ENCODE measurements around the gene LRP1.
A peak's percentile ranks its signal among the peaks of the same experiment; 100 is the strongest.

LRP1 gene

GRCh38 chr12:57240066-57240921, 112.0 kb downstream of the LRP1 start:
- peak; percentile 48 for DNase-seq (ENCODE audit: low read depth, low spot score)
- no peak for TF ChIP-seq CTCF (IDR thresholded peaks at IDR 0.05; ENCODE audit: low read depth, low read length)
- H3K4me3 ChIP-seq (ENCODE audit: low read depth, low read length), result peak overlapping the region; percentile 61
- in situ Hi-C loops (cut with HindIII; ENCODE audit: low sequenced_read_pairs), result no loop called here

GRCh38 chr12:57240926-57241401, 112.7 kb downstream of the LRP1 start:
- peak overlapping the region; percentile 61 for H3K4me3 ChIP-seq (ENCODE audit: low read depth, low read length)
- in situ Hi-C loops (cut with HindIII; ENCODE audit: low sequenced_read_pairs), result no loop called here
- DNase-seq (ENCODE audit: low read depth, low spot score), result no peak
- no peak for TF ChIP-seq CTCF (IDR thresholded peaks at IDR 0.05; ENCODE audit: low read depth, low read length)

GRCh38 chr12:57241402-57242310, 113.4 kb downstream of the LRP1 start:
- in situ Hi-C loops (cut with HindIII; ENCODE audit: low sequenced_read_pairs), result no loop called here
- TF ChIP-seq CTCF (IDR thresholded peaks at IDR 0.05; ENCODE audit: low read depth, low read length), result no peak
- no peak for DNase-seq (ENCODE audit: low read depth, low spot score)
- peak overlapping the region; percentile 61 for H3K4me3 ChIP-seq (ENCODE audit: low read depth, low read length)

GRCh38 chr12:57242329-57242690, 114.0 kb downstream of the LRP1 start:
- in situ Hi-C loops (cut with HindIII; ENCODE audit: low sequenced_read_pairs), result no loop called here
- no peak overlapping the region for H3K4me3 ChIP-seq (ENCODE audit: low read depth, low read length)
- no peak for TF ChIP-seq CTCF (IDR thresholded peaks at IDR 0.05; ENCODE audit: low read depth, low read length)
- DNase-seq (ENCODE audit: low read depth, low spot score), result no peak

GRCh38 chr12:57242691-57243454, 114.6 kb downstream of the LRP1 start:
- H3K4me3 ChIP-seq (ENCODE audit: low read depth, low read length), result peak overlapping the region; percentile 31
- peak; percentile 47 for DNase-seq (ENCODE audit: low read depth, low spot score)
- in situ Hi-C loops (cut with HindIII; ENCODE audit: low sequenced_read_pairs), result no loop called here
- peak; percentile 77 for TF ChIP-seq CTCF (IDR thresholded peaks at IDR 0.05; ENCODE audit: low read depth, low read length)
